HepG2 (cell line): Measurements from ENCODE around the gene AGAP1. TPM values are rescaled to one million over a fixed set of nuclear protein-coding genes. Genes with fewer than 3 reads are reported as not detected.

Experiments used
- ATAC-seq: fragments of 200-7000 bp; cut with Tn5 transposase; 3 replicates; pipeline ENCODE4 v1.9.1; 2020; ENCODE audit warnings: mild to moderate bottlenecking, moderate library complexity
- BruUV-seq: library from RNA; stranded (reverse); fragments of 400-500 nt; replicated peaks from 2 replicates; lab custom pipeline; 2021; lab: Mats Ljungman, UMichigan
- CTCF ChIA-PET: fragments of 300-600 bp; formaldehyde crosslinking; extraction: SDS; loops from one replicate; lab custom pipeline; 2021; ENCODE audit warnings: low total read pairs, inconsistent platforms, low intra/inter-chr PET ratio; lab: Yijun Ruan, JAX
- POLR2A ChIA-PET: fragments of 350-600 bp; sonication (Branson Sonifier 250); formaldehyde crosslinking; loops from one replicate; lab custom pipeline; 2020; ENCODE audit warnings: antibody characterized with exemption, inconsistent platforms; lab: Yijun Ruan, JAX
- DNase-seq: peaks from one replicate; pipeline ENCODE4 v3.0.0-alpha.2; 2015; ENCODE audit warnings: low spot score
- FAIRE-seq: peaks from 3 replicates; lab custom pipeline; 2011; peaks lifted over from hg19 to GRCh38; lab: Jason Lieb, UNC
- H2AFZ ChIP-seq: one replicate; pipeline ENCODE4 v1.6.1; 2011; ENCODE audit warnings: low read length, inconsistent platforms
- H3K27ac ChIP-seq: fragments of 300-600 bp; 3 replicates; pipeline ENCODE4 v1.8.0; 2011; ENCODE audit warnings: mixed run types, mild to moderate bottlenecking, mixed read lengths, low read length, inconsistent platforms; ENCODE audit not compliant: insufficient read depth; ENCODE audit errors: extremely low read length
- H3K27me3 ChIP-seq, 2 experiments: fragments of 200-600 bp in 1 of 2; 2 replicates in 1 of 2; 3 replicates in 1 of 2; pipeline versions ENCODE4 v1.6.0 to v1.8.0; 2011; ENCODE audit warnings: low read length in 2 of 2, mild to moderate bottlenecking in 2 of 2, moderate library complexity in 2 of 2, inconsistent platforms in 1 of 2; ENCODE audit not compliant: insufficient read depth in 2 of 2, control insufficient read depth in 1 of 2
- H3K36me3 ChIP-seq, 2 experiments: fragments of 200-600 bp in 1 of 2; replicated peaks in 1 of 2; 2 replicates in 1 of 2; 3 replicates in 1 of 2; pipeline versions ENCODE4 v1.5.1 to v1.8.0; 2011; ENCODE audit warnings: low read length in 2 of 2, inconsistent platforms in 1 of 2; ENCODE audit not compliant: insufficient read depth in 2 of 2, control insufficient read depth in 1 of 2
- H3K4me1 ChIP-seq: 2 replicates; pipeline ENCODE4 v1.5.1; 2012; ENCODE audit warnings: low read length, inconsistent platforms; ENCODE audit not compliant: insufficient read depth
- H3K4me2 ChIP-seq: 2 replicates; pipeline ENCODE4 v1.6.0; 2011; ENCODE audit warnings: low read depth, low read length, inconsistent platforms
- H3K4me3 ChIP-seq, 3 experiments: fragments of 200-600 bp in 1 of 3; sonication (generic), shearing (Covaris generic) in 1 of 3; replicated peaks in 1 of 3; 2 replicates each; pipeline ENCODE4 v1.5.1; 2011 to 2016; ENCODE audit warnings: low read length in 3 of 3, inconsistent platforms in 2 of 3, low read depth in 2 of 3, mild to moderate bottlenecking in 2 of 3, control low read depth in 1 of 3, mixed read lengths in 1 of 3; ENCODE audit not compliant: insufficient read depth in 1 of 3
- H3K79me2 ChIP-seq: one replicate; pipeline ENCODE4 v1.6.1; 2011; ENCODE audit warnings: low read length, inconsistent platforms; ENCODE audit not compliant: insufficient read depth
- H3K9ac ChIP-seq: 2 replicates; pipeline ENCODE4 v1.6.0; 2011; ENCODE audit warnings: mild to moderate bottlenecking, low read depth, low read length, inconsistent platforms; ENCODE audit not compliant: insufficient read depth
- H3K9me3 ChIP-seq: 2 replicates; pipeline ENCODE4 v1.5.1; 2012; ENCODE audit warnings: mild to moderate bottlenecking, low read length
- H4K20me1 ChIP-seq: 2 replicates; pipeline ENCODE4 v1.6.0; 2011; ENCODE audit warnings: inconsistent platforms, mild to moderate bottlenecking, low read length, moderate library complexity; ENCODE audit not compliant: insufficient read depth
- CHCHD3 ChIP-seq: sonication (generic); formaldehyde crosslinking; IDR thresholded peaks from 2 replicates; pipeline ENCODE4 v1.8.0; 2022; ENCODE audit warnings: mild to moderate bottlenecking, missing genetic modification reagents, moderate library complexity
- CREB1 ChIP-seq, 2 experiments: fragments of 450-650 bp in 1 of 2; IDR thresholded peaks; 2 replicates each; pipeline ENCODE4 v1.6.1; 2016 to 2017; ENCODE audit warnings: control low read depth in 1 of 2, mild to moderate bottlenecking in 1 of 2, missing compliant biosample characterization in 1 of 2, missing genetic modification characterization in 1 of 2
- DNMT3B ChIP-seq: conservative IDR thresholded peaks from 2 replicates; pipeline ENCODE4 v1.6.1; 2016; ENCODE audit warnings: missing biosample characterization, control low read depth
- HINFP ChIP-seq: sonication (generic); formaldehyde crosslinking; IDR thresholded peaks from 2 replicates; pipeline ENCODE4 v1.4.0; 2020; ENCODE audit warnings: low read depth, mild to moderate bottlenecking, missing genetic modification reagents
- KDM5B ChIP-seq: sonication (generic); formaldehyde crosslinking; IDR thresholded peaks from 2 replicates; pipeline ENCODE4 v1.4.0; 2020; ENCODE audit warnings: missing genetic modification reagents, mild to moderate bottlenecking, borderline replicate concordance
- NFAT5 ChIP-seq: sonication (generic); formaldehyde crosslinking; IDR thresholded peaks from 2 replicates; pipeline ENCODE4 v1.4.0; 2020; ENCODE audit warnings: missing genetic modification reagents
- ZFP36L1 ChIP-seq: sonication (generic); formaldehyde crosslinking; IDR thresholded peaks from 2 replicates; pipeline ENCODE4 v1.8.0; 2022; ENCODE audit warnings: mild to moderate bottlenecking, missing genetic modification reagents, moderate library complexity
- ZNF567 ChIP-seq: sonication (generic); formaldehyde crosslinking; IDR thresholded peaks from 2 replicates; pipeline ENCODE4 v1.8.1; 2023; ENCODE audit warnings: mild to moderate bottlenecking, missing genetic modification reagents, borderline replicate concordance
- ZNF777 ChIP-seq: sonication (generic); formaldehyde crosslinking; IDR thresholded peaks from 2 replicates; pipeline ENCODE4 v1.4.0; 2020; ENCODE audit warnings: missing genetic modification reagents
- ZSCAN9 ChIP-seq: IDR thresholded peaks from 2 replicates; pipeline ENCODE4 v1.6.1; 2016; ENCODE audit warnings: borderline replicate concordance
- WGBS: methylation state at CpG from one replicate; pipeline ENCODE4 v1.1.6; 2017; ENCODE audit warnings: low lambda C conversion rate; 5-methylcytosine and 5-hydroxymethylcytosine counted together
- in situ Hi-C: cut with HindIII; loops from 2 replicates; pipeline ENCODE4 v1.10.0; 2017; ENCODE audit warnings: low pct_unique_long_range_greater_than_20kb; ENCODE audit not compliant: extremely low pct_ligation_motif_present
- intact Hi-C: fragments of 100-400 bp; cut with micrococcal nuclease; formaldehyde crosslinking; loops from one replicate; pipeline ENCODE4 v1.10.0; 2022; ENCODE audit not compliant: unreplicated experiment
- polyA plus RNA-seq, 8 experiments: library from polyadenylated mRNA; depleted of rRNA in 3 of 8; stranded (reverse) in 7 of 8; unstranded in 1 of 8; fragments of >200 nt; fragmentation: Illumina TruSeq in 4 of 8; extraction: Trizol in 4 of 8; gene quantifications; 2 replicates each; pipeline versions ENCODE4 v1.2.1 to v1.2.3, GENCODE V29; 2011 to 2016; ENCODE audit warnings: low read depth in 4 of 8, missing spikeins in 1 of 8, mixed read lengths in 1 of 8; ENCODE audit not compliant: insufficient read depth in 1 of 8
- total RNA-seq, 5 experiments: library from RNA; depleted of rRNA; stranded (reverse); fragments of >200 nt; fragmentation: Illumina TruSeq; extraction: Trizol; gene quantifications; 2 replicates each; pipeline ENCODE4 v1.2.3, GENCODE V29; 2016; ENCODE audit warnings: low read depth in 1 of 5
- TF ChIP-seq, protein P1 (sequence below): sonication (generic); formaldehyde crosslinking; conservative IDR thresholded peaks from 2 replicates; pipeline ENCODE4 v1.8.0; 2022; ENCODE audit warnings: mild to moderate bottlenecking, moderate library complexity, missing genetic modification reagents
- TF ChIP-seq, protein P2 (sequence below): sonication (generic); formaldehyde crosslinking; IDR thresholded peaks from 2 replicates; pipeline ENCODE4 v1.4.0; 2020; ENCODE audit warnings: mild to moderate bottlenecking, missing genetic modification reagents

The AGAP1 gene
- total and polyA plus RNA-seq, 2 of the 13 experiments (the other 11 are each of a cell fraction or from before 2014, with no cell fraction given), result 21.2 to 32.7 TPM

DNA sequence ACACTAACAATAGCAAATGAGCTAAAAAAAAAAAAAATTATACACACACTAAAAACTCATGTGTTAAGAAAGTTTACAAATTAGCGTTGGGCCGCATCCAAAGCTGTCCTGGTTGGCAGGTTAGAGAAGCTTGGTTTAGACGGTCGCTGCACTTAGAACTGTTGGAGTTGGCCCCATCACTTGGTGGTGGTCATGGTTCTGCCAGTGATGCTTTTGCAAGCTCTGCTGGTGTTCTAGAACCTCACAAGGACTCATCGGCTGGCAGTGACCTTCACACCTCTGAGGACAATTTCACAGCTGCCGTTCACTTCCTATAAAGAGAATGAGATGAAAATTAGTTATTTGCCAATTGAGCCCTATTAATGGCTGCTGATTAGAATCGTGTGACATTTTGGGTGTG lies 229.0 kb downstream of the AGAP1 start:
- DNase-seq (no peak), FAIRE-seq (no peak), ATAC-seq (no peak)
- in situ Hi-C loops, result no loop called here
- H3K4me2 ChIP-seq, result no peak overlapping the region
- no peak overlapping the region for H3K27ac ChIP-seq
- intact Hi-C loops, result no loop called here
- no peak for TF ChIP-seq ZFP36L1 (CRISPR knock-in tag)
- no peak for TF ChIP-seq HINFP
- TF ChIP-seq KDM5B (CRISPR knock-in tag), result no peak
- TF ChIP-seq CHCHD3 (CRISPR knock-in tag), result no peak
- TF ChIP-seq ZNF777, result no peak
- no peak for TF ChIP-seq CREB1 (IDR thresholded peaks at IDR 0.05)
- no peak for TF ChIP-seq CREB1 (CRISPR knock-in tag; IDR thresholded peaks at IDR 0.05)
- TF ChIP-seq, protein P1, sequence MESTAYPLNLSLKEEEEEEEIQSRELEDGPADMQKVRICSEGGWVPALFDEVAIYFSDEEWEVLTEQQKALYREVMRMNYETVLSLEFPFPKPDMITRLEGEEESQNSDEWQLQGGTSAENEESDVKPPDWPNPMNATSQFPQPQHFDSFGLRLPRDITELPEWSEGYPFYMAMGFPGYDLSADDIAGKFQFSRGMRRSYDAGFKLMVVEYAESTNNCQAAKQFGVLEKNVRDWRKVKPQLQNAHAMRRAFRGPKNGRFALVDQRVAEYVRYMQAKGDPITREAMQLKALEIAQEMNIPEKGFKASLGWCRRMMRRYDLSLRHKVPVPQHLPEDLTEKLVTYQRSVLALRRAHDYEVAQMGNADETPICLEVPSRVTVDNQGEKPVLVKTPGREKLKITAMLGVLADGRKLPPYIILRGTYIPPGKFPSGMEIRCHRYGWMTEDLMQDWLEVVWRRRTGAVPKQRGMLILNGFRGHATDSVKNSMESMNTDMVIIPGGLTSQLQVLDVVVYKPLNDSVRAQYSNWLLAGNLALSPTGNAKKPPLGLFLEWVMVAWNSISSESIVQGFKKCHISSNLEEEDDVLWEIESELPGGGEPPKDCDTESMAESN, result no peak
- no peak for TF ChIP-seq ZSCAN9 (CRISPR knock-in tag)
- TF ChIP-seq ZNF567 (CRISPR knock-in tag), result no peak
- TF ChIP-seq NFAT5 (CRISPR knock-in tag), result no peak
- TF ChIP-seq, protein P2, sequence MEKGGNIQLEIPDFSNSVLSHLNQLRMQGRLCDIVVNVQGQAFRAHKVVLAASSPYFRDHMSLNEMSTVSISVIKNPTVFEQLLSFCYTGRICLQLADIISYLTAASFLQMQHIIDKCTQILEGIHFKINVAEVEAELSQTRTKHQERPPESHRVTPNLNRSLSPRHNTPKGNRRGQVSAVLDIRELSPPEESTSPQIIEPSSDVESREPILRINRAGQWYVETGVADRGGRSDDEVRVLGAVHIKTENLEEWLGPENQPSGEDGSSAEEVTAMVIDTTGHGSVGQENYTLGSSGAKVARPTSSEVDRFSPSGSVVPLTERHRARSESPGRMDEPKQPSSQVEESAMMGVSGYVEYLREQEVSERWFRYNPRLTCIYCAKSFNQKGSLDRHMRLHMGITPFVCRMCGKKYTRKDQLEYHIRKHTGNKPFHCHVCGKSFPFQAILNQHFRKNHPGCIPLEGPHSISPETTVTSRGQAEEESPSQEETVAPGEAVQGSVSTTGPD (CRISPR knock-in tag), result no peak
- TF ChIP-seq DNMT3B (CRISPR knock-in tag), result no peak
- H3K4me3 ChIP-seq, result no peak overlapping the region
- no peaks in the 10 kb centered on the region for H3K27me3 ChIP-seq
- over 99% methylated on average over 7 of the region's 7 CpGs for whole genome bisulfite sequencing
- CTCF ChIA-PET, result no interaction called here
- no peaks in the 10 kb centered on the region for H3K79me2 ChIP-seq
- H3K4me1 ChIP-seq, result peaks cover 37% of the 10 kb centered on the region
- H3K9me3 ChIP-seq, result no peaks in the 10 kb centered on the region
- POLR2A ChIA-PET, result no interaction called here
- peaks cover 10 to 35% of the 10 kb centered on the region in 2 experiments for H3K36me3 ChIP-seq
- no peak overlapping the region for H2AFZ ChIP-seq
- H4K20me1 ChIP-seq, result no peaks in the 10 kb centered on the region
- no TSS peak for BruUV-seq
- H3K9ac ChIP-seq, result no peak overlapping the region
